Nephron (organoid): ENCODE measurements around the gene HECTD1.

Source experiments
- H3K27ac Mint-ChIP-seq, 3 experiments: 2 replicates each; pipeline ENCODE4 v1.8.0; 2020; ENCODE audit warnings: mixed read lengths in 3 of 3, mild to moderate bottlenecking in 2 of 3, moderate library complexity in 1 of 3
- H3K27me3 Mint-ChIP-seq: 2 replicates; pipeline ENCODE4 v1.8.0; 2021; ENCODE audit warnings: low read depth, mild to moderate bottlenecking, moderate library complexity, mixed read lengths
- H3K36me3 Mint-ChIP-seq: 2 replicates; pipeline ENCODE4 v1.8.0; 2020; ENCODE audit warnings: low read depth, mixed read lengths
- H3K4me1 Mint-ChIP-seq: 2 replicates; pipeline ENCODE4 v1.8.0; 2020; ENCODE audit warnings: mixed read lengths
- H3K4me3 Mint-ChIP-seq, 3 experiments: 2 replicates each; pipeline ENCODE4 v1.8.0; 2020; ENCODE audit warnings: mild to moderate bottlenecking in 3 of 3, mixed read lengths in 3 of 3, moderate library complexity in 2 of 3
- H3K9me3 Mint-ChIP-seq: 2 replicates; pipeline ENCODE4 v1.8.0; 2020; ENCODE audit warnings: mixed read lengths
- CTCF ChIP-seq, 3 experiments: fragments of 200-600 bp; sonication (generic); IDR thresholded peaks; one replicate each; pipeline ENCODE4 v1.5.0; 2021; ENCODE audit warnings: antibody characterized with exemption in 3 of 3; ENCODE audit not compliant: unreplicated experiment in 3 of 3

HECTD1 gene

GRCh38 chr14:31219169-31219568 lies 11.6 kb upstream of the HECTD1 start:
- TF ChIP-seq CTCF (IDR thresholded peaks at IDR 0.05; ENCODE audit: unreplicated experiment in 3 of 3): no peak
- Mint-ChIP-seq H3K4me1 (no peaks in the 10 kb centered on the region), H3K4me3 (no peak overlapping the region), H3K27ac (no peak overlapping the region), H3K36me3 (no peaks in the 10 kb centered on the region), H3K27me3 (no peaks in the 10 kb centered on the region), H3K9me3 (no peaks in the 10 kb centered on the region)

- no peaks in the 10 kb centered on the region for H3K36me3 Mint-ChIP-seq
- H3K4me3 Mint-ChIP-seq: no peak overlapping the region
- no peak for TF ChIP-seq CTCF (IDR thresholded peaks at IDR 0.05; ENCODE audit: unreplicated experiment in 3 of 3)
- H3K27ac Mint-ChIP-seq: no peak overlapping the region
- H3K4me1 Mint-ChIP-seq: no peaks in the 10 kb centered on the region
- H3K9me3 Mint-ChIP-seq: no peaks in the 10 kb centered on the region
- no peaks in the 10 kb centered on the region for H3K27me3 Mint-ChIP-seq
These were observed 8.8 kb upstream of the HECTD1 start for GRCh38 chr14:31216359-31216758.

- Mint-ChIP-seq H3K27me3 (peaks cover 3% of the 10 kb centered on the region), H3K4me3 (no peak overlapping the region), H3K9me3 (no peaks in the 10 kb centered on the region), H3K36me3 (no peaks in the 10 kb centered on the region), H3K4me1 (peaks cover 12% of the 10 kb centered on the region), H3K27ac (no peak overlapping the region)
- no peak for TF ChIP-seq CTCF (IDR thresholded peaks at IDR 0.05; ENCODE audit: unreplicated experiment in 3 of 3)
These were observed 5.3 kb upstream of the HECTD1 start for GRCh38 chr14:31212893-31213292.

GRCh38 chr14:31209605-31210004 lies 2.0 kb upstream of the HECTD1 start:
- Mint-ChIP-seq H3K27ac (peak overlapping the region in 2 of 3 experiments; percentile 100), H3K4me1 (peaks cover 25% of the 10 kb centered on the region), H3K36me3 (peaks cover 5% of the 10 kb centered on the region), H3K4me3 (no peak overlapping the region), H3K9me3 (no peaks in the 10 kb centered on the region), H3K27me3 (peaks cover 4% of the 10 kb centered on the region)
- TF ChIP-seq CTCF (IDR thresholded peaks at IDR 0.05; ENCODE audit: unreplicated experiment in 3 of 3): no peak

GRCh38 chr14:31208546-31209424 lies 1.2 kb upstream of the HECTD1 start:
- H3K36me3 Mint-ChIP-seq: peaks cover 11% of the 10 kb centered on the region
- peak overlapping the region; percentile 92 to 99 (median 98) for H3K4me3 Mint-ChIP-seq
- H3K27me3 Mint-ChIP-seq: peaks cover 4% of the 10 kb centered on the region
- H3K4me1 Mint-ChIP-seq: peaks cover 25% of the 10 kb centered on the region
- H3K27ac Mint-ChIP-seq: peak overlapping the region; percentile 100
- no peak for TF ChIP-seq CTCF (IDR thresholded peaks at IDR 0.05; ENCODE audit: unreplicated experiment in 3 of 3)
- no peaks in the 10 kb centered on the region for H3K9me3 Mint-ChIP-seq

- Mint-ChIP-seq H3K4me1 (peaks cover 25% of the 10 kb centered on the region), H3K27me3 (peaks cover 4% of the 10 kb centered on the region), H3K9me3 (no peaks in the 10 kb centered on the region), H3K36me3 (peaks cover 26% of the 10 kb centered on the region), H3K4me3 (peak overlapping the region; percentile 88 to 91 (median 91)), H3K27ac (peak overlapping the region; percentile 98 to 100 (median 100))
- no peak for TF ChIP-seq CTCF (IDR thresholded peaks at IDR 0.05; ENCODE audit: unreplicated experiment in 3 of 3)
These were observed 272 bp downstream of the HECTD1 start for GRCh38 chr14:31207287-31207754.
